NCI-H1092 treated with DMSO at 0.1 percent for 48 hours (cell line): ENCODE data around the gene PLIN5.
A peak's percentile ranks its signal among the peaks of the same experiment; 100 is the strongest.

Source experiments
- DNase-seq: peaks from one replicate; lab custom pipeline; 2025; lab: John Stamatoyannopoulos, UW

Gene PLIN5

DNA sequence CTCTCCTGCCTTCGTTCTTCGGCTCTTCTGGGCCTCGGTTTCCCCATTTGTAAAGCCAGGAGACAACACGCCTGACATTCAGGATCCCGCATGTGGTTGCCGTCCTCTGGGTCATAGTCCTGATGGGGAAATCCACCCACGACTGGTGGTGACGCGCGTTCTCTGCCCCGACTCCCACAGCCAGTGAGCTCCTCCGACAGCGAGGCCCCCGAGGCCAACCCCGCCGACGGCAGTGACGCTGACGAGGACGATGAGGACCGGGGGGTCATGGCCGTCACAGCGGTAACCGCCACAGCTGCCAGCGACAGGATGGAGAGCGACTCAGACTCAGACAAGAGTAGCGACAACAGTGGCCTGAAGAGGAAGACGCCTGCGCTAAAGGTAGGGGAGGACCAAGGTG is 46.5 kb downstream of the PLIN5 start:
- DNase-seq, result no peak

- DNase-seq, result no peak
Observed at GRCh38 chr19:4487572-4487971, 47.5 kb downstream of the PLIN5 start.

DNA sequence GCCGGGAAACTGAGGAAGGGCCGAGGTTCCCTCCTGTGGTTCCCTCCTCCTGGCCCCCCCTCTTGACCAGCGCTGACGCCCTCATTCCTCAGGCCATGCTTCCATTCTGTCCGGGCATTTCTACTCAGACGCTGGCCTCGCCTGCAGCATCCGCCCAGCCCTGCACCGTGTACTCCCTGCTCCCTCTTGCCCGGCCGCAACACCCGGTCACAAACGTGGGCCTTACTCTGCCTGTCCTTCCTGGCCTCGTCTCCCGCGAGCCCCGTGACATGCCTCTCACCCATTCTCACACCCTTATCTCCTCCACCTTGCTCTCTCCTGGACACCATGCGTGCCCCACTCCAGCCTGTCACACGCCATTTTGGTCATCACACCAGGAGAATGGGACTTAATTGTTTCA is 51.6 kb downstream of the PLIN5 start:
- no peak for DNase-seq

DNA sequence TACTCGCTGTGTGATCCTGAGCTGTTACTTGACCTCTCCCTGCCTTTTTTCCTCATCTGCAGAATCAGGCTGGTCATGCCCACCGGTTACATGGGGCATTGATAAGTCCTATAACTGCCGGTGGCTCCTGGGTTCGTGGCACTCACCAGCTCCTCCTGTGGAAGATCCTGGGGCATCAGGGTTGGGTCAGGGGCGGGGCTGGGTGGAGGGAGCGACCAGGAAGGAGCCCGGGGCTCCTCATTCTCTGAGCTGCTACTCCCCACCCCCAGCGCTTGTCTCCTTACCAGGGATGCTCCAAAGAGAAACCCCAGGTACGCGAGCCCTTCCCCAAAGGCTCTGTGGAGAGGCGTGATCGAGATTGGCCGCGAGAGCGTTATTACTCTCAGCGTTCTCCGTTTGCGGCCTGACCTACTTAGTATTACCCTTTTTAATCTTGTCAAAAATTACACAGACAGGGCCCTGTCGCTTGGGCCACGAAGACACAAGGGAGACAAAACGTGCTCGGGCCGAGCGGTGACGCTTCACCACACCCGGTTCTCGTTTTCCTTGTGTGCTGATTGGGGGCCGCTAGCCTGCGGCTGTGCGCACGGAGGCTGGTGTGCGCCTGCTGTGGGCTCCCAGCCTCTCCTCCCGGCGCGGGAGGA is 52.2 kb downstream of the PLIN5 start:
- no peak for DNase-seq

DNA sequence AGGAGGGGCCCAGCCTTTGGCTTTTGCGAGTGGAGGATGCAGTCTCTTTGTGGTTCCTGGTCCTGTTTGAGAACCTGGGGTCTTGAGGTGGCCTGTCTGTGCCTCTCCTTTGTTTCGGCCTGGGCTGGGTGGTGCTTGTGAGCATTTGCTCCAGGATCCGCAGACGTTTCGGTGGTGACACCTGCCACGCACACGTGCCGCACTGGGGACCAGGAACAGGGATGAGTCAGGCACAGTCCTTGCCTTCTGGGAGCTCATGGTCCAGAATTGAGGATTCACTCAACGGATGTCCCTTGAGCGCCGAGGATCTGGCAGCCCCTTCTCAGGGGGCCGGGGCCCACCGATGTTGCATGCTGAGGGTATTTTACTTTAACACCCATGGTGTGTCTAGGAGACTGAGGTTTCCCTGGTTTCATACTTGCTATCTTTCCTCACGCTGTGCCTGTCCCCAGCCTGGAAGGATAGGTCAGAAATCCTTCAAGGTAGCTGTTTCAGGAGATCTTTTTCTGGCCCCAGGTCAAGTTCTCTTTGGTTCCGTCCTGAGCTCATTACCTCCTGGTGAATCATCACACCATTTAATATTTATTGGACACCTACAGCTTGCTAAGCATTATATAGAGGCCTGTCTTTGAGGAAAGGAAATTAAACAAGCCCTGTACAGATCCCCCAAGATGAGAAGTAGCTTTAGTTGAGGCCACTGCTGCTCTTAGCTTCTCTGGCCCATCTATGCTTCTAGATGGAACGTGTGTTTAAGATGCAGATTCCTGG is 57.8 kb downstream of the PLIN5 start:
- DNase-seq, result no peak

DNA sequence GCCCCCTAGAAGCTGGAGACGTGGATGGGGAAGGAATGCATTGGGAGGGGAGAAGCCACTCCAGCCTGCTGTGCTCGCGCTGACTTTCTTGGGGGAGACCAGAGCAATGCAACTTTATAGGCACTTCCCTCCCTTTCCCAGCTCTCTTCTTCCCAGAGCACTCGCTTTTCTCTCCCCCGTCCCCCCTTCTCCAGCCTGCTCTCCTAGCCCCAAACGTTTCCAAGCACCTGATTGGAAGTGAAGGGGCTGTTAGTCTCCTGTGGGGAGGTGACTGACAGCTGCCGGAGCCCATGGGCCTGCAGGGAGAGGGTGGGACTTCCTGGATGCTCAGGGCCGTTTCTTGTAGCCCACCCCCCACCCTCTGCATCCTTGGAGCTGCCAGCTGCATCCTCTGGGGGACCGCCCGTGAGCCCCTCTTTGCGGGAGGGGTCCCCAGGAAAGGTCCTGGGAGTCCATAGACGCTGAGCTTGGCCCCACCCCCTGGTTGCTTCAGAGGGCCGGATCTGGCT is 60.5 kb downstream of the PLIN5 start:
- peak; percentile 74 for DNase-seq

DNA sequence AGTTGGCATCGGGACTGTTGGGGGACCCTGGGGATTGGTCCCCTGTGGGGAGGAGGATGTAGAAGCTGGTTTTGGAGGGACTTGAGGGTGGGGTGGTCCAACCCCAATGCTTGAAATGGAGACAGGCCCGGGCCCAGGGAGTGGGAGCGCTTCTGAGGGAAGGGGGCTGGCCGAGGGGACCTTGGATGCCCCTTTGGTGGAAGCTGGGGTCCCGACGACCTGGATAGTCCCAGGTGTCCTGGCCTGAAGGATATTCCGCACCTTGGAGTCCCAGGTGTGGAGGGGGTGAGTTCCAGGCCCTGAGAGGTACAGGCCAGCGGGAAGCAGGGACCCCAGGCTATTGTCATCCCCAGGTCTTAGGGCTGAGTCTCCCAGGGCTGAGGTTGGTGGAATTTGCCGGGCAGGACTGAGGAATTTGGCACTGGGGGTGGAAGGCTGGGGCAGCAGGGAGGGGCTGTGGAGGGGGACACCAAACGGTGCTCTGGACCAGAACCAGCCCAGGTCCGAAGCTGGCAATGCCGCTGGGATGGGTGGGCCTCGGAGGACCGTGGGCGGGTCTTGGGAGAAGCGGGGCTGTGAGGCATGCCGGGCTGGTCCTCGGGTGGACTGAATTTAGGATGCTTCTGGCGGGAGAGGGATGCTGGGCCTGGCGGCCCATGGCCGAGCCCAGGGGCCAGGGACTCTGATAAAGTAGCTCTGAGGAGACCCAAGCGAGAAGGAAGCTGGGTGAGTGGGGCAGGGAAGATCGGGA is 61.1 kb downstream of the PLIN5 start:
- DNase-seq, result no peak

DNA sequence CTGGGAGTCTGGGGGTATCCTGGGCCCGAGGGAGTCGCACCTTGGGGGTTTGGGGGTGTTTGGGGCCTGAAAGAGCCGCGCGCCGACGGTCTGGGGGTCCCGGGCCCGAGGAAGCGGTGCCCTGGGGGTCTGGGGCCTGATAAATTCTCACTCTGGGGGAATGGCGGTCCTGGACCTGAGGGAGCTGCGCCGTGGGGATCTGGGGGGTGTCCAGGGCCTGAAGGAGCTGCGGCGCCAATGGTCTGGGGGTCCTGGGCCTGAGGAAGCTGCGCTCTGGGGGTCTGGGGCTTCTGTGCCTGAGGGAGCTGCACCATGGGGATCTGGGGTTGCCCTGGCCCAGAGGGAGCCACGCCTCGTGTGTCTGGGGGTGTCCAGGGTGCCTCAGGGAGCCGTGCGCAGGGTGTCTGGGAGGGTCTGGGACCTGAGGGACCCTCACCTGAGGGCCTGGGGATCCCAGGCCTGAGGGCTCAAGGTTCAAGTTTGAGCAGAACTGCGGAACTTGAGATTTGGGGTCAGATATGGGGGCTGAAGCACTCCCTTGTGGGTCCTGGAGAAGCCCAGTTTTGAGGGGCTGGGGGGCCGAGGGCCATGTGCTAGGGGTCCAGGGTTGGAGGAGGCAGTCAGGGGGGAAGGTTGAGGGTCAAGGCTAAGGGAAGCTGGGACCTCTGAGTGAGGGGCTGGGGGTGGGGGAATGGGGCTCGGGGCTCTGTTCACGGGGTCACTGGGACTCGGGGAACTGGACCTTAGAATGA is 61.8 kb downstream of the PLIN5 start:
- DNase-seq, result no peak
